Caco-2 (cell line): ENCODE data around the gene ZNF790. TPM values are rescaled to one million over a fixed set of nuclear protein-coding genes. Genes with fewer than 3 reads are reported as not detected.

Experiments used
- Bru-seq: library from RNA; stranded (reverse); fragments of 400-500 nt; gene quantifications from one replicate; lab custom pipeline; 2021; lab: Mats Ljungman, UMichigan
- BruChase-seq, 2 experiments: library from RNA; stranded (reverse); fragments of 400-500 nt; gene quantifications; one replicate each; lab custom pipeline; 2021; lab: Mats Ljungman, UMichigan
- BruUV-seq: library from RNA; stranded (reverse); fragments of 400-500 nt; replicated peaks from 2 replicates; lab custom pipeline; 2021; lab: Mats Ljungman, UMichigan
- CTCF ChIA-PET: fragments of 300-600 bp; sonication (Branson Sonifier 250); formaldehyde crosslinking; loops from one replicate; lab custom pipeline; 2022; ENCODE audit warnings: antibody characterized with exemption; lab: Charles Lee
- POLR2A ChIA-PET: fragments of 300-600 bp; sonication (Branson Sonifier 250); formaldehyde crosslinking; loops from one replicate; lab custom pipeline; 2022; ENCODE audit warnings: antibody characterized with exemption; lab: Charles Lee
- DNase-seq, 2 experiments: peaks; one replicate each; pipeline versions ENCODE4 v3.0.0 to v3.0.0-alpha.2; 2020 to 2022
- H3K27me3 ChIP-seq: replicated peaks from 2 replicates; pipeline ENCODE4 v1.6.0; 2011; ENCODE audit warnings: low read length; ENCODE audit not compliant: control insufficient read depth, insufficient read depth
- H3K36me3 ChIP-seq: 2 replicates; pipeline ENCODE4 v1.5.1; 2011; ENCODE audit warnings: low read length; ENCODE audit not compliant: control insufficient read depth, insufficient read depth
- H3K4me1 ChIP-seq: fragments of 250-450 bp; sonication (Bioruptor Pico); 2 replicates; pipeline ENCODE4 v1.5.1; 2020; ENCODE audit warnings: mild to moderate bottlenecking
- H3K4me3 ChIP-seq: 2 replicates; pipeline ENCODE4 v1.5.1; 2011; ENCODE audit warnings: low read depth, mild to moderate bottlenecking, control low read depth, low read length
- H3K9me3 ChIP-seq: fragments of 250-450 bp; sonication (Bioruptor Pico); 2 replicates; pipeline ENCODE4 v1.5.1; 2020; ENCODE audit warnings: mild to moderate bottlenecking, moderate library complexity
- H3K27ac Mint-ChIP-seq: one replicate; pipeline ENCODE4 v1.8.0; 2022; ENCODE audit warnings: mixed read lengths; ENCODE audit not compliant: unreplicated experiment
- H3K27me3 Mint-ChIP-seq: one replicate; pipeline ENCODE4 v1.8.0; 2022; ENCODE audit warnings: mixed read lengths; ENCODE audit not compliant: insufficient read depth, unreplicated experiment
- H3K36me3 Mint-ChIP-seq: one replicate; pipeline ENCODE4 v1.8.0; 2022; ENCODE audit warnings: mild to moderate bottlenecking, mixed read lengths; ENCODE audit not compliant: insufficient read depth, unreplicated experiment
- H3K4me1 Mint-ChIP-seq: one replicate; pipeline ENCODE4 v1.8.0; 2022; ENCODE audit warnings: low read depth, mixed read lengths; ENCODE audit not compliant: unreplicated experiment
- H3K4me3 Mint-ChIP-seq: one replicate; pipeline ENCODE4 v1.8.0; 2022; ENCODE audit warnings: mild to moderate bottlenecking, moderate library complexity, mixed read lengths; ENCODE audit not compliant: unreplicated experiment
- H3K9me3 Mint-ChIP-seq: one replicate; pipeline ENCODE4 v1.8.0; 2022; ENCODE audit warnings: mixed read lengths; ENCODE audit not compliant: unreplicated experiment
- CTCF ChIP-seq, 2 experiments: fragments of 200-600 bp in 1 of 2; IDR thresholded peaks; 1 replicate in 1 of 2; 2 replicates in 1 of 2; pipeline versions ENCODE4 v1.5.1 to v1.8.0; 2011 to 2022; ENCODE audit warnings: antibody characterized with exemption in 1 of 2, control low read depth in 1 of 2, inconsistent platforms in 1 of 2, low read depth in 1 of 2, low read length in 1 of 2, mild to moderate bottlenecking in 1 of 2, moderate library complexity in 1 of 2; ENCODE audit not compliant: insufficient read depth in 1 of 2, severe bottlenecking in 1 of 2, unreplicated experiment in 1 of 2
- intact Hi-C: fragments of 100-400 bp; cut with micrococcal nuclease; formaldehyde crosslinking; loops from one replicate; pipeline ENCODE4 v1.10.0; 2022; ENCODE audit not compliant: unreplicated experiment
- long read RNA-seq: library from polyadenylated mRNA; stranded (forward); transcript quantifications from one replicate; pipeline ENCODE4 v2.0.0, GENCODE V29; 2022
- total RNA-seq: library from RNA; stranded (reverse); gene quantifications from 2 replicates; pipeline ENCODE4 v1.2.3, GENCODE V29; 2022

The ZNF790 gene
- total RNA-seq = 0.20 and 0.56 TPM in 2 replicates
- Bru-seq, nascent RNA = percentile 24 among the genes with signal in this experiment
- BruChase-seq, experiment 1, labeled RNA remaining after a 2-hour chase = percentile 18 among the genes with signal in this experiment
- percentile 20 among the genes with signal in this experiment for BruChase-seq, experiment 2, labeled RNA remaining after a 6-hour chase
- long read RNA-seq = 0 reads

GRCh38 chr19:36837906-36838783, at the start of gene ZNF790:
Gene ZNF790 (minus strand): TSS chr19:36838387. CDS start chr19:36825619, 12,768 bp downstream.
- intact Hi-C loops = no loop called here
- DNase-seq = peak; percentile 38 to 73
- no peaks in the 10 kb centered on the region for H3K4me1 Mint-ChIP-seq
- H3K36me3 Mint-ChIP-seq = no peaks in the 10 kb centered on the region
- H3K27me3 ChIP-seq = no peaks in the 10 kb centered on the region
- ChIA-PET CTCF (no interaction called here), POLR2A (no interaction called here)
- no peak within 1 kb of the TSS for H3K27ac Mint-ChIP-seq
- no TSS peak for BruUV-seq
- H3K9me3 Mint-ChIP-seq = peaks cover 19% of the 10 kb centered on the region
- H3K4me3 Mint-ChIP-seq = no peak within 1 kb of the TSS
- no peaks in the 10 kb centered on the region for H3K27me3 Mint-ChIP-seq
- peaks cover 35% of the 10 kb centered on the region for H3K9me3 ChIP-seq
- H3K4me3 ChIP-seq = peak within 1 kb of the TSS; percentile 35
- no peaks in the 10 kb centered on the region for H3K4me1 ChIP-seq
- TF ChIP-seq CTCF (IDR thresholded peaks at IDR 0.05; ENCODE audit: insufficient read depth in 1 of 2, low read depth in 1 of 2, low read length in 1 of 2, severe bottlenecking in 1 of 2, unreplicated experiment in 1 of 2) = no peak
- H3K36me3 ChIP-seq = no peaks in the 10 kb centered on the region

- Histone ChIP-seq H3K4me3 (no peak overlapping the region), H3K27me3 (no peaks in the 10 kb centered on the region), H3K36me3 (no peaks in the 10 kb centered on the region), H3K4me1 (no peaks in the 10 kb centered on the region), H3K9me3 (peaks cover 59% of the 10 kb centered on the region)
- no TSS peak for BruUV-seq
- Mint-ChIP-seq H3K27ac (no peak overlapping the region), H3K4me3 (no peak overlapping the region), H3K9me3 (peaks cover 54% of the 10 kb centered on the region), H3K36me3 (no peaks in the 10 kb centered on the region), H3K4me1 (no peaks in the 10 kb centered on the region), H3K27me3 (no peaks in the 10 kb centered on the region)
- ChIA-PET POLR2A (no interaction called here), CTCF (no interaction called here)
- DNase-seq = no peak
- intact Hi-C loops = no loop called here
- TF ChIP-seq CTCF (IDR thresholded peaks at IDR 0.05; ENCODE audit: insufficient read depth in 1 of 2, low read depth in 1 of 2, low read length in 1 of 2, severe bottlenecking in 1 of 2, unreplicated experiment in 1 of 2) = no peak
Measured at GRCh38 chr19:36876993-36877938, 39.1 kb upstream of the ZNF790 start.

- no peak overlapping the region for H3K4me3 Mint-ChIP-seq
- CTCF ChIA-PET = no interaction called here
- H3K9me3 Mint-ChIP-seq = peaks cover 30% of the 10 kb centered on the region
- no peaks in the 10 kb centered on the region for H3K4me1 Mint-ChIP-seq
- H3K27ac Mint-ChIP-seq = no peak overlapping the region
- TF ChIP-seq CTCF (IDR thresholded peaks at IDR 0.05; ENCODE audit: insufficient read depth in 1 of 2, low read depth in 1 of 2, low read length in 1 of 2, severe bottlenecking in 1 of 2, unreplicated experiment in 1 of 2) = no peak
- Histone ChIP-seq H3K4me3 (no peak overlapping the region), H3K9me3 (peaks cover 26% of the 10 kb centered on the region), H3K4me1 (no peaks in the 10 kb centered on the region), H3K36me3 (no peaks in the 10 kb centered on the region), H3K27me3 (no peaks in the 10 kb centered on the region)
- no peak for DNase-seq
- H3K36me3 Mint-ChIP-seq = no peaks in the 10 kb centered on the region
- no peaks in the 10 kb centered on the region for H3K27me3 Mint-ChIP-seq
- intact Hi-C loops = no loop called here
- no TSS peak for BruUV-seq
- POLR2A ChIA-PET = no interaction called here
Measured at GRCh38 chr19:36851898-36852297, 13.7 kb upstream of the ZNF790 start.
